ENCODE measurements around the gene GPATCH8. TPM values are rescaled to one million over a fixed set of nuclear protein-coding genes. Genes with fewer than 3 reads are reported as not detected.

The GPATCH8 gene
- total and polyA plus RNA-seq, 10 of the 15 experiments (the other 5 are each of a cell fraction or from before 2014, with no cell fraction given): 11.7 to 45.1 (median 21.3) TPM

DNA sequence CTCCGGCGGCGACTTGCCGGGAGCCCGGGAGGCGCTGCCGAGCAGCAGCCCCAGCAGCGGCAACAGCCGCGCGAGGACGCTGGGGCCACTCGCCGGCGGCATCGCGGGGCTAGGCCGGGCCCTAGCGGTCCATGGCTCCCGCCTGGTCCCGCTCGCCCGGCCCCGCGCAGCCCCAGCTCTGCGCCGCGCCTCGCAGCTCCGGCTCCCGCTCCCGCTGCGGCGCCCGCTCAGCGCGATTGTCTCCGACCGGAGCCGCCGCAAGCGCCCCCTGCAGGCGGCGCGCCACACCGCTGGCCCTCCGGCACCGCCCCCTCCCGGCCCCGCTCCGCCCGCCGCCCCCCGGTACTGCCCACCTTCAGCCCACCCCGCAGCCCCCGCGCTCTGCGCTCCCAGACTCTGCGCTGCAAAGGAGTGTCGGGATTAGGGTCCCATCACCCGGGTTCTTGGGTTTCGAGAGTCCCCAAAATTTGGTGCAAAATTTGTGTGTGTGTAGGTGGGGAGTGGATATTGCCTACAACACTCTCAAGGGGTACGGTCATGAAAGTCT is 139.5 kb downstream of the GPATCH8 start, which contains the start of gene FAM171A2:
FAM171A2 (minus strand) TSS at position 241 of the 547 bp plus-strand sequence; CDS start at position 102, 139 bp downstream.
- ChIA-PET RAD21 (ENCODE audit: unreplicated experiment) (interaction anchor here (0.9 to 1.1 kb wide), 4 partner anchors 10 to 159 kb away, joined by 3 to 4 read pairs (median 3); no protein-coding TSS in a partner anchor), SMC1A (ENCODE audit: uncharacterized antibody, unreplicated experiment) (interaction anchor here (0.9 to 1.0 kb wide), 2 partner anchors 13 to 16 kb away, joined by 3 read pairs; no protein-coding TSS in a partner anchor), POLR2A (no interaction called here), CTCF (interaction anchor here (0.7 to 2.9 kb wide), 16 partner anchors 8 to 336 kb away, joined by 3 to 11 read pairs (median 4); no protein-coding TSS in a partner anchor)
- Histone ChIP-seq H3K36me3 (ENCODE audit: control insufficient read depth in 2 of 2, insufficient read depth in 2 of 2, low read length in 1 of 2) (no peaks in the 10 kb centered on the region), H2AFZ (ENCODE audit: control insufficient read depth, low read depth, low read length) (peak within 1 kb of the TSS; percentile 66), H3K9me3 (replicated peaks; ENCODE audit: control insufficient read depth, insufficient read depth, low read length) (no peaks in the 10 kb centered on the region), H3K4me3 (peak within 1 kb of the TSS; percentile 67), H3K4me1 (ENCODE audit: control insufficient read depth, insufficient read depth, low read length) (no peaks in the 10 kb centered on the region), H3K9ac (ENCODE audit: control insufficient read depth, insufficient read depth, low read length) (peak within 1 kb of the TSS; percentile 34; the same call in 1 of the 2 replicates), H4K20me1 (ENCODE audit: control insufficient read depth, insufficient read depth) (no peaks in the 10 kb centered on the region), H3K27me3 (replicated peaks in 1 of 2; ENCODE audit: control insufficient read depth in 2 of 2, insufficient read depth in 2 of 2, low read length in 1 of 2) (peaks cover 0 to 2% of the 10 kb centered on the region in 2 experiments; a peak in 3 of 4 replicates), H3K79me2 (ENCODE audit: control insufficient read depth, insufficient read depth, low read length) (no peaks in the 10 kb centered on the region), H3K4me2 (ENCODE audit: control insufficient read depth, insufficient read depth) (peak within 1 kb of the TSS; percentile 94), H3K27ac (ENCODE audit: control insufficient read depth, insufficient read depth) (no peak within 1 kb of the TSS)
- ATAC-seq (peak; percentile 96), DNase-seq (ENCODE audit: low read depth, low spot score) (no peak), FAIRE-seq (no peak)
- WGBS (ENCODE audit: insufficient coverage, insufficient replicate concordance, low lambda C conversion rate, missing lambda C conversion rate): under 1% methylated on average over 32 of the region's 63 CpGs
- in situ Hi-C loops (cut with MboI): no loop called here
- BruUV-seq (replicated peaks): no TSS peak
- intact Hi-C loops (cut with micrococcal nuclease; ENCODE audit: unreplicated experiment): no loop called here
- TF ChIP-seq ZSCAN29 (IDR thresholded peaks at IDR 0.05): no peak
- no peak for TF ChIP-seq FOXM1 (IDR thresholded peaks at IDR 0.05; ENCODE audit: low read depth, low read length)
- TF ChIP-seq, protein P1, sequence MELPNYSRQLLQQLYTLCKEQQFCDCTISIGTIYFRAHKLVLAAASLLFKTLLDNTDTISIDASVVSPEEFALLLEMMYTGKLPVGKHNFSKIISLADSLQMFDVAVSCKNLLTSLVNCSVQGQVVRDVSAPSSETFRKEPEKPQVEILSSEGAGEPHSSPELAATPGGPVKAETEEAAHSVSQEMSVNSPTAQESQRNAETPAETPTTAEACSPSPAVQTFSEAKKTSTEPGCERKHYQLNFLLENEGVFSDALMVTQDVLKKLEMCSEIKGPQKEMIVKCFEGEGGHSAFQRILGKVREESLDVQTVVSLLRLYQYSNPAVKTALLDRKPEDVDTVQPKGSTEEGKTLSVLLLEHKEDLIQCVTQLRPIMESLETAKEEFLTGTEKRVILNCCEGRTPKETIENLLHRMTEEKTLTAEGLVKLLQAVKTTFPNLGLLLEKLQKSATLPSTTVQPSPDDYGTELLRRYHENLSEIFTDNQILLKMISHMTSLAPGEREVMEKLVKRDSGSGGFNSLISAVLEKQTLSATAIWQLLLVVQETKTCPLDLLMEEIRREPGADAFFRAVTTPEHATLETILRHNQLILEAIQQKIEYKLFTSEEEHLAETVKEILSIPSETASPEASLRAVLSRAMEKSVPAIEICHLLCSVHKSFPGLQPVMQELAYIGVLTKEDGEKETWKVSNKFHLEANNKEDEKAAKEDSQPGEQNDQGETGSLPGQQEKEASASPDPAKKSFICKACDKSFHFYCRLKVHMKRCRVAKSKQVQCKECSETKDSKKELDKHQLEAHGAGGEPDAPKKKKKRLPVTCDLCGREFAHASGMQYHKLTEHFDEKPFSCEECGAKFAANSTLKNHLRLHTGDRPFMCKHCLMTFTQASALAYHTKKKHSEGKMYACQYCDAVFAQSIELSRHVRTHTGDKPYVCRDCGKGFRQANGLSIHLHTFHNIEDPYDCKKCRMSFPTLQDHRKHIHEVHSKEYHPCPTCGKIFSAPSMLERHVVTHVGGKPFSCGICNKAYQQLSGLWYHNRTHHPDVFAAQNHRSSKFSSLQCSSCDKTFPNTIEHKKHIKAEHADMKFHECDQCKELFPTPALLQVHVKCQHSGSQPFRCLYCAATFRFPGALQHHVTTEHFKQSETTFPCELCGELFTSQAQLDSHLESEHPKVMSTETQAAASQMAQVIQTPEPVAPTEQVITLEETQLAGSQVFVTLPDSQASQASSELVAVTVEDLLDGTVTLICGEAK (IDR thresholded peaks at IDR 0.05; ENCODE audit: borderline replicate concordance): no peak
- no peak for TF ChIP-seq MYB (IDR thresholded peaks at IDR 0.05; ENCODE audit: borderline replicate concordance, low read depth, low read length)
- no peak for TF ChIP-seq HDGF (IDR thresholded peaks at IDR 0.05)
- no peak for TF ChIP-seq SMAD1 (IDR thresholded peaks at IDR 0.05; ENCODE audit: low read depth, partially characterized antibody)
- TF ChIP-seq POLR2AphosphoS2 (IDR thresholded peaks at IDR 0.05; ENCODE audit: low read depth, low read length): no peak
- TF ChIP-seq FOS (IDR thresholded peaks at IDR 0.05; ENCODE audit: borderline replicate concordance, extremely low read depth, insufficient read length): no peak
- TF ChIP-seq, protein P2, sequence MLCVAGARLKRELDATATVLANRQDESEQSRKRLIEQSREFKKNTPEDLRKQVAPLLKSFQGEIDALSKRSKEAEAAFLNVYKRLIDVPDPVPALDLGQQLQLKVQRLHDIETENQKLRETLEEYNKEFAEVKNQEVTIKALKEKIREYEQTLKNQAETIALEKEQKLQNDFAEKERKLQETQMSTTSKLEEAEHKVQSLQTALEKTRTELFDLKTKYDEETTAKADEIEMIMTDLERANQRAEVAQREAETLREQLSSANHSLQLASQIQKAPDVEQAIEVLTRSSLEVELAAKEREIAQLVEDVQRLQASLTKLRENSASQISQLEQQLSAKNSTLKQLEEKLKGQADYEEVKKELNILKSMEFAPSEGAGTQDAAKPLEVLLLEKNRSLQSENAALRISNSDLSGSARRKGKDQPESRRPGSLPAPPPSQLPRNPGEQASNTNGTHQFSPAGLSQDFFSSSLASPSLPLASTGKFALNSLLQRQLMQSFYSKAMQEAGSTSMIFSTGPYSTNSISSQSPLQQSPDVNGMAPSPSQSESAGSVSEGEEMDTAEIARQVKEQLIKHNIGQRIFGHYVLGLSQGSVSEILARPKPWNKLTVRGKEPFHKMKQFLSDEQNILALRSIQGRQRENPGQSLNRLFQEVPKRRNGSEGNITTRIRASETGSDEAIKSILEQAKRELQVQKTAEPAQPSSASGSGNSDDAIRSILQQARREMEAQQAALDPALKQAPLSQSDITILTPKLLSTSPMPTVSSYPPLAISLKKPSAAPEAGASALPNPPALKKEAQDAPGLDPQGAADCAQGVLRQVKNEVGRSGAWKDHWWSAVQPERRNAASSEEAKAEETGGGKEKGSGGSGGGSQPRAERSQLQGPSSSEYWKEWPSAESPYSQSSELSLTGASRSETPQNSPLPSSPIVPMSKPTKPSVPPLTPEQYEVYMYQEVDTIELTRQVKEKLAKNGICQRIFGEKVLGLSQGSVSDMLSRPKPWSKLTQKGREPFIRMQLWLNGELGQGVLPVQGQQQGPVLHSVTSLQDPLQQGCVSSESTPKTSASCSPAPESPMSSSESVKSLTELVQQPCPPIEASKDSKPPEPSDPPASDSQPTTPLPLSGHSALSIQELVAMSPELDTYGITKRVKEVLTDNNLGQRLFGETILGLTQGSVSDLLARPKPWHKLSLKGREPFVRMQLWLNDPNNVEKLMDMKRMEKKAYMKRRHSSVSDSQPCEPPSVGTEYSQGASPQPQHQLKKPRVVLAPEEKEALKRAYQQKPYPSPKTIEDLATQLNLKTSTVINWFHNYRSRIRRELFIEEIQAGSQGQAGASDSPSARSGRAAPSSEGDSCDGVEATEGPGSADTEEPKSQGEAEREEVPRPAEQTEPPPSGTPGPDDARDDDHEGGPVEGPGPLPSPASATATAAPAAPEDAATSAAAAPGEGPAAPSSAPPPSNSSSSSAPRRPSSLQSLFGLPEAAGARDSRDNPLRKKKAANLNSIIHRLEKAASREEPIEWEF (IDR thresholded peaks at IDR 0.05; ENCODE audit: insufficient replicate concordance, low read depth, low read length): no peak
- TF ChIP-seq, protein P3, sequence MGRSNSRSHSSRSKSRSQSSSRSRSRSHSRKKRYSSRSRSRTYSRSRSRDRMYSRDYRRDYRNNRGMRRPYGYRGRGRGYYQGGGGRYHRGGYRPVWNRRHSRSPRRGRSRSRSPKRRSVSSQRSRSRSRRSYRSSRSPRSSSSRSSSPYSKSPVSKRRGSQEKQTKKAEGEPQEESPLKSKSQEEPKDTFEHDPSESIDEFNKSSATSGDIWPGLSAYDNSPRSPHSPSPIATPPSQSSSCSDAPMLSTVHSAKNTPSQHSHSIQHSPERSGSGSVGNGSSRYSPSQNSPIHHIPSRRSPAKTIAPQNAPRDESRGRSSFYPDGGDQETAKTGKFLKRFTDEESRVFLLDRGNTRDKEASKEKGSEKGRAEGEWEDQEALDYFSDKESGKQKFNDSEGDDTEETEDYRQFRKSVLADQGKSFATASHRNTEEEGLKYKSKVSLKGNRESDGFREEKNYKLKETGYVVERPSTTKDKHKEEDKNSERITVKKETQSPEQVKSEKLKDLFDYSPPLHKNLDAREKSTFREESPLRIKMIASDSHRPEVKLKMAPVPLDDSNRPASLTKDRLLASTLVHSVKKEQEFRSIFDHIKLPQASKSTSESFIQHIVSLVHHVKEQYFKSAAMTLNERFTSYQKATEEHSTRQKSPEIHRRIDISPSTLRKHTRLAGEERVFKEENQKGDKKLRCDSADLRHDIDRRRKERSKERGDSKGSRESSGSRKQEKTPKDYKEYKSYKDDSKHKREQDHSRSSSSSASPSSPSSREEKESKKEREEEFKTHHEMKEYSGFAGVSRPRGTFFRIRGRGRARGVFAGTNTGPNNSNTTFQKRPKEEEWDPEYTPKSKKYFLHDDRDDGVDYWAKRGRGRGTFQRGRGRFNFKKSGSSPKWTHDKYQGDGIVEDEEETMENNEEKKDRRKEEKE (IDR thresholded peaks at IDR 0.05): peak; percentile 49; the same call in 1 of the 2 replicates

All from GM12878 (cell line).